GM23338 (cell line): ENCODE results near the gene SLC6A15. TPM values are rescaled to one million over a fixed set of nuclear protein-coding genes. Genes with fewer than 3 reads are reported as not detected.

Experiments
- ATAC-seq: fragments of 200-7000 bp; cut with Tn5 transposase; 3 replicates; pipeline ENCODE4 v1.9.1; 2020
- DNase-seq: peaks from one replicate; pipeline ENCODE4 v3.0.0-alpha.2; 2015; ENCODE audit warnings: low spot score
- H2AFZ ChIP-seq: fragments of 200-600 bp; sonication (generic); 2 replicates; pipeline ENCODE4 v1.8.0; 2016; ENCODE audit warnings: antibody characterized with exemption, mild to moderate bottlenecking, moderate library complexity
- H3F3A ChIP-seq: fragments of 200-600 bp; sonication (generic); replicated peaks from 2 replicates; pipeline ENCODE4 v1.8.0; 2017; ENCODE audit warnings: antibody characterized with exemption, mixed run types, low read depth
- H3K27ac ChIP-seq: fragments of 200-600 bp; sonication (generic); 2 replicates; pipeline ENCODE4 v1.6.1; 2016; ENCODE audit warnings: low read depth
- H3K27me3 ChIP-seq: fragments of 200-600 bp; sonication (generic); 2 replicates; pipeline ENCODE4 v1.8.0; 2016; ENCODE audit warnings: mild to moderate bottlenecking, mixed run types, moderate library complexity; ENCODE audit not compliant: insufficient read depth
- H3K36me3 ChIP-seq: fragments of 200-600 bp; sonication (generic); 2 replicates; pipeline ENCODE4 v1.8.0; 2016; ENCODE audit warnings: mild to moderate bottlenecking; ENCODE audit not compliant: insufficient read depth
- H3K4me1 ChIP-seq: fragments of 200-600 bp; sonication (generic); 2 replicates; pipeline ENCODE4 v1.8.0; 2016; ENCODE audit warnings: mild to moderate bottlenecking, moderate library complexity; ENCODE audit not compliant: insufficient read depth
- H3K4me2 ChIP-seq: fragments of 200-600 bp; sonication (generic); 2 replicates; pipeline ENCODE4 v1.7.1; 2017; ENCODE audit warnings: mixed run types
- H3K4me3 ChIP-seq: fragments of 200-600 bp; sonication (generic); 2 replicates; pipeline ENCODE4 v1.6.1; 2016; ENCODE audit warnings: mixed run types
- H3K79me2 ChIP-seq: fragments of 200-600 bp; sonication (generic); replicated peaks from 2 replicates; pipeline ENCODE4 v1.8.0; 2017; ENCODE audit warnings: mild to moderate bottlenecking; ENCODE audit not compliant: insufficient read depth
- H3K9me2 ChIP-seq: fragments of 200-600 bp; sonication (generic); 2 replicates; pipeline ENCODE4 v1.8.0; 2017; ENCODE audit not compliant: insufficient read depth
- H4K20me1 ChIP-seq: fragments of 200-600 bp; sonication (generic); replicated peaks from 2 replicates; pipeline ENCODE4 v1.8.0; 2017; ENCODE audit warnings: mild to moderate bottlenecking; ENCODE audit not compliant: insufficient read depth
- H3K27ac Mint-ChIP-seq: 2 replicates; pipeline ENCODE4 v1.8.0; 2020; ENCODE audit warnings: inconsistent platforms, mild to moderate bottlenecking, moderate library complexity, mixed read lengths
- H3K27me3 Mint-ChIP-seq: 3 replicates; pipeline ENCODE4 v1.8.0; 2022; ENCODE audit warnings: low read depth, mild to moderate bottlenecking, moderate library complexity, mixed read lengths, inconsistent platforms; ENCODE audit not compliant: insufficient read depth, poor library complexity
- H3K36me3 Mint-ChIP-seq: 3 replicates; pipeline ENCODE4 v1.8.0; 2021; ENCODE audit warnings: low read depth, mild to moderate bottlenecking, inconsistent platforms, moderate library complexity, mixed read lengths
- H3K4me1 Mint-ChIP-seq: 3 replicates; pipeline ENCODE4 v1.8.0; 2020; ENCODE audit warnings: mild to moderate bottlenecking, inconsistent platforms, mixed read lengths
- H3K4me3 Mint-ChIP-seq: 3 replicates; pipeline ENCODE4 v1.8.0; 2021; ENCODE audit warnings: moderate library complexity, mild to moderate bottlenecking, inconsistent platforms, mixed read lengths
- H3K9me3 Mint-ChIP-seq: 3 replicates; pipeline ENCODE4 v1.8.0; 2020; ENCODE audit warnings: moderate library complexity, mild to moderate bottlenecking, inconsistent platforms, mixed read lengths
- CREB1 ChIP-seq: fragments of 250-450 bp; sonication (Bioruptor Pico); IDR thresholded peaks from 2 replicates; pipeline ENCODE4 v1.5.0; 2020; ENCODE audit warnings: low read depth, mild to moderate bottlenecking, moderate library complexity
- ETS1 ChIP-seq: IDR thresholded peaks from 2 replicates; pipeline ENCODE4 v1.6.1; 2016; ENCODE audit warnings: antibody characterized with exemption
- EZH2 ChIP-seq: fragments of 200-600 bp; sonication (generic); IDR thresholded peaks from one replicate; pipeline ENCODE4 v1.8.0; 2017; ENCODE audit warnings: antibody characterized with exemption, mild to moderate bottlenecking, low read depth; ENCODE audit not compliant: unreplicated experiment
- EZH2phosphoT487 ChIP-seq: fragments of 200-600 bp; sonication (generic); IDR thresholded peaks from one replicate; pipeline ENCODE4 v1.8.1; 2018; ENCODE audit warnings: antibody characterized with exemption; ENCODE audit not compliant: unreplicated experiment
- JUNB ChIP-seq: IDR thresholded peaks from one replicate; pipeline ENCODE4 v1.6.1; 2016; ENCODE audit warnings: antibody characterized with exemption; ENCODE audit not compliant: unreplicated experiment
- NANOG ChIP-seq: IDR thresholded peaks from 2 replicates; pipeline ENCODE4 v1.6.1; 2016; ENCODE audit warnings: antibody characterized with exemption, borderline replicate concordance
- ZNF331 ChIP-seq: fragments of 250-450 bp; sonication (Bioruptor Pico); IDR thresholded peaks from 2 replicates; pipeline ENCODE4 v1.5.0; 2020; ENCODE audit warnings: low read depth, mild to moderate bottlenecking, moderate library complexity
- ZNF462 ChIP-seq: fragments of 250-450 bp; sonication (Bioruptor Pico); IDR thresholded peaks from 2 replicates; pipeline ENCODE4 v1.5.0; 2020; ENCODE audit warnings: mild to moderate bottlenecking, moderate library complexity
- polyA plus RNA-seq: library from polyadenylated mRNA; unstranded; fragments of >200 nt; fragmentation: Nextera tagmentation; extraction: Ambion mirVana; gene quantifications from 2 replicates; pipeline ENCODE4 v1.2.1, GENCODE V29; 2016
- total RNA-seq: library from RNA; depleted of rRNA; stranded (reverse); fragments of >200 nt; shearing (Covaris generic); gene quantifications from 2 replicates; pipeline ENCODE4 v1.2.3, GENCODE V29; 2014

Gene SLC6A15
- total and polyA plus RNA-seq, 2 experiments from 2014 or later = 12.1 to 27.9 TPM

GRCh38 chr12:84875241-84875640, 37.4 kb downstream of the SLC6A15 start (continued):
- TF ChIP-seq ZNF462 (no peak), JUNB (no peak), ETS1 (no peak), EZH2 (no peak)

GRCh38 chr12:84874825-84875139, 37.8 kb downstream of the SLC6A15 start:
- Histone ChIP-seq H2AFZ (no peak overlapping the region), H3K27me3 (no peaks in the 10 kb centered on the region), H3K9me2 (no peaks in the 10 kb centered on the region), H4K20me1 (no peaks in the 10 kb centered on the region), H3K79me2 (no peaks in the 10 kb centered on the region), H3F3A (no peaks in the 10 kb centered on the region), H3K4me2 (no peak overlapping the region), H3K4me1 (no peaks in the 10 kb centered on the region), H3K36me3 (no peaks in the 10 kb centered on the region), H3K27ac (no peak overlapping the region), H3K4me3 (no peak overlapping the region)
- no peak overlapping the region for H3K4me3 Mint-ChIP-seq
- H3K9me3 Mint-ChIP-seq = no peaks in the 10 kb centered on the region
- no peak overlapping the region for H3K27ac Mint-ChIP-seq
- no peaks in the 10 kb centered on the region for H3K36me3 Mint-ChIP-seq
- H3K4me1 Mint-ChIP-seq = no peaks in the 10 kb centered on the region
- no peaks in the 10 kb centered on the region for H3K27me3 Mint-ChIP-seq
- no peak for ATAC-seq
- no peak for DNase-seq
- no peak for TF ChIP-seq NANOG
- TF ChIP-seq EZH2phosphoT487 = no peak
- no peak for TF ChIP-seq ZNF331 (CRISPR knock-in tag)
- no peak for TF ChIP-seq ZNF462
- no peak for TF ChIP-seq ETS1
- TF ChIP-seq CREB1 (CRISPR knock-in tag) = no peak
- TF ChIP-seq JUNB = no peak
